DND-41 (cell line): Measurements from ENCODE around the gene ACAP2.

Source experiments
- ATAC-seq: fragments of 200-7000 bp; cut with Tn5 transposase; 3 replicates; pipeline ENCODE4 v1.9.1; 2021; ENCODE audit warnings: low read depth; ENCODE audit not compliant: insufficient read depth
- DNase-seq: peaks from one replicate; pipeline ENCODE4 v3.0.0-alpha.2; 2020
- H2AFZ ChIP-seq: 2 replicates; pipeline ENCODE4 v1.6.0; 2012; ENCODE audit warnings: low read depth, low read length
- H3K27ac ChIP-seq: 2 replicates; pipeline ENCODE4 v1.5.1; 2012; ENCODE audit warnings: low read length, inconsistent platforms
- H3K27me3 ChIP-seq: fragments of 200-600 bp; sonication (generic); 2 replicates; pipeline ENCODE4 v1.6.0; 2012; ENCODE audit warnings: low read length, mild to moderate bottlenecking, inconsistent platforms; ENCODE audit not compliant: insufficient read depth, poor library complexity
- H3K36me3 ChIP-seq: 2 replicates; pipeline ENCODE4 v1.5.1; 2012; ENCODE audit warnings: low read length, inconsistent platforms; ENCODE audit not compliant: insufficient read depth
- H3K4me1 ChIP-seq: 2 replicates; pipeline ENCODE4 v1.5.1; 2012; ENCODE audit warnings: mild to moderate bottlenecking, low read length; ENCODE audit not compliant: insufficient read depth
- H3K4me2 ChIP-seq: 2 replicates; pipeline ENCODE4 v1.6.0; 2012; ENCODE audit warnings: mild to moderate bottlenecking, moderate library complexity, low read length, inconsistent platforms; ENCODE audit not compliant: insufficient read depth
- H3K4me3 ChIP-seq, 2 experiments: fragments of 200-600 bp in 1 of 2; shearing (Covaris generic) in 1 of 2; 2 replicates each; pipeline ENCODE4 v1.5.1; 2012 to 2016; ENCODE audit warnings: inconsistent platforms in 2 of 2, low read length in 2 of 2, mild to moderate bottlenecking in 2 of 2, low read depth in 1 of 2, moderate library complexity in 1 of 2
- H3K79me2 ChIP-seq: 2 replicates; pipeline ENCODE4 v1.6.0; 2012; ENCODE audit warnings: low read length, inconsistent platforms; ENCODE audit not compliant: insufficient read depth
- H3K9ac ChIP-seq: 2 replicates; pipeline ENCODE4 v1.6.0; 2012; ENCODE audit warnings: low read depth, mild to moderate bottlenecking, inconsistent platforms, low read length, moderate library complexity
- H3K9me3 ChIP-seq: 2 replicates; pipeline ENCODE4 v1.5.1; 2012; ENCODE audit warnings: low read length, moderate library complexity, mild to moderate bottlenecking, inconsistent platforms; ENCODE audit not compliant: insufficient read depth, severe bottlenecking
- H4K20me1 ChIP-seq: 2 replicates; pipeline ENCODE4 v1.6.0; 2012; ENCODE audit warnings: low read length; ENCODE audit not compliant: insufficient read depth
- EZH2 ChIP-seq: IDR thresholded peaks from 3 replicates; pipeline ENCODE4 v1.6.1; 2012; ENCODE audit warnings: borderline replicate concordance, low read depth, mild to moderate bottlenecking, moderate library complexity, low read length, inconsistent platforms; ENCODE audit not compliant: severe bottlenecking
- TF ChIP-seq, protein P1 (sequence below): IDR thresholded peaks from 2 replicates; pipeline ENCODE4 v1.5.1; 2012; ENCODE audit warnings: borderline replicate concordance, low read length, moderate library complexity, mild to moderate bottlenecking; ENCODE audit not compliant: poor library complexity, severe bottlenecking; ENCODE audit errors: extremely low read depth

Gene ACAP2

DNA sequence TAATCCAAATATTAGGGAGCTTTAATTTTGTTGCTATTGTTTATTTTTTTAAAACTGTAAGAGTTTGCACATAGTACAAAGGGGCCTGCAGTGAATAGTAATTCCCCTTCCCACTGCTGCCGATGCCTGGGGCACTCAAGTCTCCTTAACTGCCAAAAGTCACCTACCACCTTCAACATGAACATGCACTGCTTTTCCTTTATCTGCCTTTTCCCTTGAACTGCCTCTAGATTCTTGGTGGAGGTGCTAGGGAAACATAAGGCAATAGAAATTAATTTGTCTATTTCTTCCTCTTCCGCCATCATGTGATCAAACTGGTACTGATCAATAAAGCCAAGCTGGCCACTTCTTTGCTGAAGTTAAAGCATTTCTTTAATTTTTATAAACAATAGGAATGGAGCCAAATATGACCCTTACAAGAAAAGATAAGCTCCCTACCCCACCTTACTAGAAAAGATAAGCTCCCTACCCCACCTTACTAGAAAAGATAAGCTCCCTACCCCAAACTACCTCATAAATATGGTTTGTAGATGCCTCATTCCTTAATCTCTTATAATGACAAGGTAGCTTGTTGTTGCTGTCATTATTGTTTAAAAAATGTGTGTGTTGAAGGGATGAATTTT is 17.4 kb upstream of the ACAP2 start:
- H3K27ac ChIP-seq = no peak overlapping the region
- no peaks in the 10 kb centered on the region for H3K27me3 ChIP-seq
- DNase-seq = no peak
- no peak overlapping the region for H3K9ac ChIP-seq
- no peaks in the 10 kb centered on the region for H3K36me3 ChIP-seq
- no peak overlapping the region for H2AFZ ChIP-seq
- no peak for ATAC-seq
- no peak for TF ChIP-seq EZH2
- TF ChIP-seq, protein P1, sequence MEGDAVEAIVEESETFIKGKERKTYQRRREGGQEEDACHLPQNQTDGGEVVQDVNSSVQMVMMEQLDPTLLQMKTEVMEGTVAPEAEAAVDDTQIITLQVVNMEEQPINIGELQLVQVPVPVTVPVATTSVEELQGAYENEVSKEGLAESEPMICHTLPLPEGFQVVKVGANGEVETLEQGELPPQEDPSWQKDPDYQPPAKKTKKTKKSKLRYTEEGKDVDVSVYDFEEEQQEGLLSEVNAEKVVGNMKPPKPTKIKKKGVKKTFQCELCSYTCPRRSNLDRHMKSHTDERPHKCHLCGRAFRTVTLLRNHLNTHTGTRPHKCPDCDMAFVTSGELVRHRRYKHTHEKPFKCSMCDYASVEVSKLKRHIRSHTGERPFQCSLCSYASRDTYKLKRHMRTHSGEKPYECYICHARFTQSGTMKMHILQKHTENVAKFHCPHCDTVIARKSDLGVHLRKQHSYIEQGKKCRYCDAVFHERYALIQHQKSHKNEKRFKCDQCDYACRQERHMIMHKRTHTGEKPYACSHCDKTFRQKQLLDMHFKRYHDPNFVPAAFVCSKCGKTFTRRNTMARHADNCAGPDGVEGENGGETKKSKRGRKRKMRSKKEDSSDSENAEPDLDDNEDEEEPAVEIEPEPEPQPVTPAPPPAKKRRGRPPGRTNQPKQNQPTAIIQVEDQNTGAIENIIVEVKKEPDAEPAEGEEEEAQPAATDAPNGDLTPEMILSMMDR = no peak
- no peaks in the 10 kb centered on the region for H3K9me3 ChIP-seq
- no peak overlapping the region for H3K4me3 ChIP-seq
- no peaks in the 10 kb centered on the region for H4K20me1 ChIP-seq
- H3K4me1 ChIP-seq = peaks cover 10% of the 10 kb centered on the region
- H3K4me2 ChIP-seq = no peak overlapping the region
- H3K79me2 ChIP-seq = no peaks in the 10 kb centered on the region

DNA sequence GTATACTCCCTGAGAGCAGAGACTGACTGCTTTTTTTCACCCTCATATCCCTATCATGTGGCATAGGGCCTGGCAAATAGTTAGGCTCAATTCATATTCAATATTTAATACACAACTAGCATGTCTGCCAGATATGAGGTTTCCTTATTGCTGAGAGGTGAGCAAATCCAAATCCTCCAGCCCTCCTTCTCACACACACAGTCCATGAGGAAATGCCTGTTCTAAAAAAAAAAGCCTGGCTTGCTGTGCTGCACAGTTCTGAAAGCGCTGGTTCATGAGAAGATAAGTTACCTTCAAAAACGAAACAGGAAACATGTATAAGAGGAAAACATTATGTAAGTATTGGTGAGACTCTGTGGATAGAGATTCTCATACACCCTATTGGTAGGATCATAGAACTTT is 15.5 kb upstream of the ACAP2 start:
- TF ChIP-seq EZH2 = no peak
- TF ChIP-seq, protein P1 = no peak
- peak; percentile 90 for ATAC-seq
- H3K9ac ChIP-seq = peak overlapping the region; percentile 32; the same call in 1 of the 2 replicates
- H3K9me3 ChIP-seq = no peaks in the 10 kb centered on the region
- no peaks in the 10 kb centered on the region for H3K36me3 ChIP-seq
- H3K4me1 ChIP-seq = peaks cover 10% of the 10 kb centered on the region
- no peaks in the 10 kb centered on the region for H3K79me2 ChIP-seq
- H3K4me2 ChIP-seq = peak overlapping the region; percentile 35
- H3K27me3 ChIP-seq = no peaks in the 10 kb centered on the region
- H3K4me3 ChIP-seq = no peak overlapping the region
- no peaks in the 10 kb centered on the region for H4K20me1 ChIP-seq
- H2AFZ ChIP-seq = peak overlapping the region; percentile 52
- peak overlapping the region; percentile 49 for H3K27ac ChIP-seq
- peak; percentile 12 for DNase-seq

- ATAC-seq = no peak
- DNase-seq = no peak
- H3K79me2 ChIP-seq = no peaks in the 10 kb centered on the region
- no peak overlapping the region for H3K9ac ChIP-seq
- H3K4me2 ChIP-seq = no peak overlapping the region
- H3K27me3 ChIP-seq = no peaks in the 10 kb centered on the region
- H3K36me3 ChIP-seq = no peaks in the 10 kb centered on the region
- H3K4me3 ChIP-seq = no peak overlapping the region
- H3K27ac ChIP-seq = no peak overlapping the region
- H4K20me1 ChIP-seq = no peaks in the 10 kb centered on the region
- no peak overlapping the region for H2AFZ ChIP-seq
- H3K4me1 ChIP-seq = peaks cover 10% of the 10 kb centered on the region
- no peaks in the 10 kb centered on the region for H3K9me3 ChIP-seq
- TF ChIP-seq, protein P1 = no peak
- no peak for TF ChIP-seq EZH2
These were observed 13.0 kb upstream of the ACAP2 start for GRCh38 chr3:195455789-195456188.

GRCh38 chr3:195453236-195453635 is 10.4 kb upstream of the ACAP2 start:
- TF ChIP-seq EZH2 = no peak
- TF ChIP-seq, protein P1 = no peak
- H3K79me2 ChIP-seq = no peaks in the 10 kb centered on the region
- peaks cover 3% of the 10 kb centered on the region for H3K4me1 ChIP-seq
- H4K20me1 ChIP-seq = no peaks in the 10 kb centered on the region
- no peaks in the 10 kb centered on the region for H3K27me3 ChIP-seq
- H3K36me3 ChIP-seq = no peaks in the 10 kb centered on the region
- ATAC-seq = no peak
- no peaks in the 10 kb centered on the region for H3K9me3 ChIP-seq
- H3K4me3 ChIP-seq = no peak overlapping the region
- H3K9ac ChIP-seq = no peak overlapping the region
- no peak for DNase-seq
- no peak overlapping the region for H2AFZ ChIP-seq
- no peak overlapping the region for H3K27ac ChIP-seq
- no peak overlapping the region for H3K4me2 ChIP-seq
